Neuronal stem cell (in vitro differentiated cells): ENCODE measurements around the gene H3-3A.

Source experiments
- DNase-seq: peaks from one replicate; pipeline ENCODE4 v3.0.0-alpha.2; 2013; ENCODE audit warnings: low spot score
- H2AFZ ChIP-seq: one replicate; pipeline ENCODE4 v1.6.1; 2013; ENCODE audit warnings: mild to moderate bottlenecking, low read length, inconsistent platforms
- H2AK5ac ChIP-seq: 2 replicates; pipeline ENCODE4 v1.6.1; 2013; ENCODE audit warnings: low read depth, mild to moderate bottlenecking, inconsistent platforms, low read length, moderate library complexity, mixed read lengths
- H2BK120ac ChIP-seq: 2 replicates; pipeline ENCODE4 v1.6.1; 2013; ENCODE audit warnings: low read depth, mild to moderate bottlenecking, inconsistent platforms, low read length, moderate library complexity, mixed read lengths
- H2BK12ac ChIP-seq: one replicate; pipeline ENCODE4 v1.6.1; 2013; ENCODE audit warnings: low read length, inconsistent platforms
- H2BK15ac ChIP-seq: 2 replicates; pipeline ENCODE4 v1.6.1; 2013; ENCODE audit warnings: mild to moderate bottlenecking, low read length, inconsistent platforms, mixed read lengths
- H2BK5ac ChIP-seq: one replicate; pipeline ENCODE4 v1.6.1; 2013; ENCODE audit warnings: inconsistent platforms, mild to moderate bottlenecking, low read length, moderate library complexity
- H3K14ac ChIP-seq: one replicate; pipeline ENCODE4 v1.6.1; 2013; ENCODE audit warnings: low read length, inconsistent platforms
- H3K18ac ChIP-seq: 2 replicates; pipeline ENCODE4 v1.6.1; 2013; ENCODE audit warnings: low read length, inconsistent platforms
- H3K23ac ChIP-seq: 2 replicates; pipeline ENCODE4 v1.6.1; 2013; ENCODE audit warnings: low read depth, mild to moderate bottlenecking, mixed read lengths, low read length, inconsistent platforms; ENCODE audit not compliant: poor library complexity
- H3K27ac ChIP-seq: replicated peaks from 3 replicates; pipeline ENCODE4 v1.5.1; 2013; ENCODE audit warnings: low read length, inconsistent platforms
- H3K27me3 ChIP-seq, 3 experiments: 2 replicates each; pipeline ENCODE4 v1.6.1; 2013; ENCODE audit warnings: low read length in 3 of 3, mild to moderate bottlenecking in 2 of 3, inconsistent platforms in 1 of 3, low read depth in 1 of 3, mixed read lengths in 1 of 3, moderate library complexity in 1 of 3; ENCODE audit not compliant: control insufficient read depth in 3 of 3, insufficient read depth in 3 of 3
- H3K36me3 ChIP-seq, 2 donors: replicated peaks in 1 of 2; 2 replicates each; pipeline ENCODE4 v1.6.1; 2013; ENCODE audit warnings: low read length in 2 of 2; ENCODE audit not compliant: control insufficient read depth in 2 of 2, insufficient read depth in 2 of 2
- H3K4ac ChIP-seq: 2 replicates; pipeline ENCODE4 v1.6.1; 2013; ENCODE audit warnings: inconsistent platforms, mild to moderate bottlenecking, low read length, moderate library complexity
- H3K4me1 ChIP-seq, 2 donors: 1 replicate in 1 of 2; 2 replicates in 1 of 2; pipeline ENCODE4 v1.6.1; 2013; ENCODE audit warnings: low read length in 2 of 2, low read depth in 1 of 2; ENCODE audit not compliant: control insufficient read depth in 2 of 2, insufficient read depth in 1 of 2
- H3K4me2 ChIP-seq: one replicate; pipeline ENCODE4 v1.6.1; 2013; ENCODE audit warnings: mild to moderate bottlenecking, low read length, inconsistent platforms; ENCODE audit not compliant: insufficient read depth, poor library complexity, severe bottlenecking
- H3K4me3 ChIP-seq, 2 donors: 2 replicates each; pipeline ENCODE4 v1.5.1; 2013; ENCODE audit warnings: low read length in 2 of 2, mild to moderate bottlenecking in 2 of 2, inconsistent platforms in 1 of 2, moderate library complexity in 1 of 2
- H3K79me1 ChIP-seq: one replicate; pipeline ENCODE4 v1.6.1; 2013; ENCODE audit warnings: low read depth, mild to moderate bottlenecking, inconsistent platforms, low read length, moderate library complexity
- H3K9ac ChIP-seq: one replicate; pipeline ENCODE4 v1.6.1; 2013; ENCODE audit warnings: mild to moderate bottlenecking, low read depth, low read length, inconsistent platforms; ENCODE audit not compliant: poor library complexity
- H3K9me3 ChIP-seq, 2 donors: replicated peaks in 1 of 2; 2 replicates each; pipeline versions ENCODE3 to v1.6.1; 2013; ENCODE audit warnings: low read length in 2 of 2, mild to moderate bottlenecking in 2 of 2, inconsistent platforms in 1 of 2, low read depth in 1 of 2, mixed read lengths in 1 of 2, moderate library complexity in 1 of 2; ENCODE audit not compliant: control insufficient read depth in 2 of 2, insufficient read depth in 1 of 2
- H4K8ac ChIP-seq: one replicate; pipeline ENCODE4 v1.6.1; 2013; ENCODE audit warnings: low read depth, mild to moderate bottlenecking, inconsistent platforms, low read length, moderate library complexity
- H4K91ac ChIP-seq: one replicate; pipeline ENCODE4 v1.6.1; 2013; ENCODE audit warnings: low read length, low read depth, mild to moderate bottlenecking, inconsistent platforms; ENCODE audit not compliant: poor library complexity
- WGBS, 2 donors: extraction: QIAGEN DNeasy Blood & Tissue Kit; methylation state at CpG; one replicate each; pipeline ENCODE4 v1.1.7; 2013; ENCODE audit warnings: missing lambda C conversion rate in 2 of 2, mixed read lengths in 1 of 2; ENCODE audit not compliant: insufficient read length in 2 of 2, insufficient replicate concordance in 1 of 2; ENCODE audit errors: extremely low coverage in 2 of 2; 5-methylcytosine and 5-hydroxymethylcytosine counted together

H3-3A gene

GRCh38 chr1:226050133-226050532 lies 12.4 kb upstream of the H3-3A start:
- WGBS, 2 donors, result no CpG with 5 or more reads among the region's 4 CpGs
- H2BK5ac ChIP-seq, result no peak overlapping the region
- H3K27me3 ChIP-seq, result peaks cover 0 to 1% (median 0%) of the 10 kb centered on the region in 3 experiments
- H2BK12ac ChIP-seq, result no peak overlapping the region
- no peak overlapping the region for H3K9ac ChIP-seq
- no peak overlapping the region for H2BK15ac ChIP-seq
- H3K36me3 ChIP-seq, result no peaks in the 10 kb centered on the region
- no peak overlapping the region for H2AFZ ChIP-seq
- no peak overlapping the region for H2AK5ac ChIP-seq
- DNase-seq, result no peak
- H3K9me3 ChIP-seq, result no peaks in the 10 kb centered on the region
- no peak overlapping the region for H3K23ac ChIP-seq
- H3K27ac ChIP-seq, result no peak overlapping the region
- H3K4me2 ChIP-seq, result no peak overlapping the region
- H4K8ac ChIP-seq, result no peak overlapping the region
- no peaks in the 10 kb centered on the region for H3K79me1 ChIP-seq
- H3K4me3 ChIP-seq, result no peak overlapping the region
- peaks cover 0 to 1% of the 10 kb centered on the region in 2 donors for H3K4me1 ChIP-seq
- H3K4ac ChIP-seq, result no peak overlapping the region
- no peak overlapping the region for H3K14ac ChIP-seq
- no peak overlapping the region for H4K91ac ChIP-seq
- H2BK120ac ChIP-seq, result no peak overlapping the region
- no peak overlapping the region for H3K18ac ChIP-seq

GRCh38 chr1:226051365-226051764 lies 11.2 kb upstream of the H3-3A start:
- Histone ChIP-seq H3K14ac (no peak overlapping the region), H3K9ac (no peak overlapping the region), H4K8ac (no peak overlapping the region), H2BK12ac (no peak overlapping the region), H3K4ac (no peak overlapping the region), H3K23ac (no peak overlapping the region), H3K4me2 (no peak overlapping the region), H3K18ac (no peak overlapping the region), H3K79me1 (no peaks in the 10 kb centered on the region), H3K4me3 (no peak overlapping the region), H4K91ac (no peak overlapping the region), H3K36me3 (peaks cover 0 to 2% of the 10 kb centered on the region in 2 donors), H3K27me3 (peaks cover 0 to 1% (median 0%) of the 10 kb centered on the region in 3 experiments), H2BK15ac (no peak overlapping the region), H3K9me3 (no peaks in the 10 kb centered on the region), H2BK5ac (no peak overlapping the region), H3K4me1 (peaks cover 0 to 1% of the 10 kb centered on the region in 2 donors), H2BK120ac (no peak overlapping the region), H2AFZ (no peak overlapping the region), H2AK5ac (no peak overlapping the region), H3K27ac (no peak overlapping the region)
- no CpG with 5 or more reads among the region's 2 CpGs for WGBS, 2 donors
- no peak for DNase-seq

GRCh38 chr1:226052061-226052460 lies 10.5 kb upstream of the H3-3A start:
- no peak overlapping the region for H4K91ac ChIP-seq
- no peak overlapping the region for H3K23ac ChIP-seq
- WGBS, 2 donors, result no CpG with 5 or more reads among the region's 1 CpG
- no peak overlapping the region for H2BK15ac ChIP-seq
- peaks cover 0 to 2% of the 10 kb centered on the region in 2 donors for H3K36me3 ChIP-seq
- no peak for DNase-seq
- H3K4me1 ChIP-seq, result peaks cover 0 to 1% of the 10 kb centered on the region in 2 donors
- no peak overlapping the region for H2AFZ ChIP-seq
- H3K14ac ChIP-seq, result no peak overlapping the region
- no peak overlapping the region for H3K4me3 ChIP-seq
- H2BK120ac ChIP-seq, result no peak overlapping the region
- H2AK5ac ChIP-seq, result no peak overlapping the region
- H2BK12ac ChIP-seq, result no peak overlapping the region
- no peak overlapping the region for H2BK5ac ChIP-seq
- H3K18ac ChIP-seq, result no peak overlapping the region
- H3K27ac ChIP-seq, result no peak overlapping the region
- no peak overlapping the region for H4K8ac ChIP-seq
- H3K9ac ChIP-seq, result no peak overlapping the region
- H3K27me3 ChIP-seq, result peaks cover 0 to 1% (median 0%) of the 10 kb centered on the region in 3 experiments
- H3K9me3 ChIP-seq, result no peaks in the 10 kb centered on the region
- no peaks in the 10 kb centered on the region for H3K79me1 ChIP-seq
- no peak overlapping the region for H3K4ac ChIP-seq
- no peak overlapping the region for H3K4me2 ChIP-seq

GRCh38 chr1:226054519-226055327 lies 7.8 kb upstream of the H3-3A start:
- Histone ChIP-seq H3K79me1 (no peaks in the 10 kb centered on the region), H2AK5ac (no peak overlapping the region), H3K14ac (no peak overlapping the region), H3K4ac (no peak overlapping the region), H2BK15ac (no peak overlapping the region), H3K9ac (no peak overlapping the region), H3K18ac (no peak overlapping the region), H3K27me3 (peaks cover 0 to 1% (median 0%) of the 10 kb centered on the region in 3 experiments), H2BK5ac (no peak overlapping the region), H2AFZ (no peak overlapping the region), H3K36me3 (peaks cover 0 to 14% of the 10 kb centered on the region in 2 donors), H2BK12ac (no peak overlapping the region), H3K4me3 (no peak overlapping the region), H4K8ac (no peak overlapping the region), H3K4me1 (no peaks in the 10 kb centered on the region), H3K27ac (no peak overlapping the region), H3K4me2 (no peak overlapping the region), H3K9me3 (no peaks in the 10 kb centered on the region), H3K23ac (no peak overlapping the region), H4K91ac (no peak overlapping the region), H2BK120ac (no peak overlapping the region)
- no peak for DNase-seq
- no CpG with 5 or more reads among the region's 6 CpGs for WGBS, 2 donors
